HG03025 (cell line): ENCODE data around the gene PPP1R14C.
"Not testable (repeated sequence)": the region's sequence is repeated elsewhere in the genome, so short reads cannot be mapped to it uniquely, and the experiment has no call there.

Experiments used
- ATAC-seq: cut with Tn5 transposase; IDR thresholded peaks from one replicate; pipeline ENCODE4 v1.9.1; 2021; ENCODE audit warnings: mild to moderate bottlenecking, moderate library complexity; ENCODE audit not compliant: unreplicated experiment, low FRiP score

PPP1R14C gene

GRCh38 chr6:150187433-150187832 lies 44.6 kb downstream of the PPP1R14C start:
- ATAC-seq: not testable (repeated sequence)

GRCh38 chr6:150189122-150189521 lies 46.3 kb downstream of the PPP1R14C start:
- ATAC-seq: no peak

- ATAC-seq: no peak
These were observed 49.0 kb downstream of the PPP1R14C start for GRCh38 chr6:150191809-150192208.

GRCh38 chr6:150194195-150194594 lies 51.4 kb downstream of the PPP1R14C start:
- ATAC-seq: no peak

GRCh38 chr6:150195996-150196417 lies 53.2 kb downstream of the PPP1R14C start:
- no peak for ATAC-seq

- ATAC-seq: no peak
These were observed 54.3 kb downstream of the PPP1R14C start for GRCh38 chr6:150196942-150197745.

- no peak for ATAC-seq
These were observed 55.7 kb downstream of the PPP1R14C start for GRCh38 chr6:150198532-150198931.

- no peak for ATAC-seq
These were observed 56.4 kb downstream of the PPP1R14C start for GRCh38 chr6:150199241-150199640.

GRCh38 chr6:150200428-150201100 lies 57.7 kb downstream of the PPP1R14C start:
- ATAC-seq: no peak

GRCh38 chr6:150201285-150201684 lies 58.4 kb downstream of the PPP1R14C start:
- ATAC-seq: no peak

GRCh38 chr6:150201772-150202329 lies 59.0 kb downstream of the PPP1R14C start:
- no peak for ATAC-seq

- no peak for ATAC-seq
These were observed 59.6 kb downstream of the PPP1R14C start for GRCh38 chr6:150202404-150202803.

- no peak for ATAC-seq
These were observed 60.1 kb downstream of the PPP1R14C start for GRCh38 chr6:150202934-150203333.

GRCh38 chr6:150203378-150203777 lies 60.5 kb downstream of the PPP1R14C start:
- no peak for ATAC-seq

- no peak for ATAC-seq
These were observed 61.2 kb downstream of the PPP1R14C start for GRCh38 chr6:150203871-150204545.

GRCh38 chr6:150204705-150205472 lies 62.0 kb downstream of the PPP1R14C start:
- ATAC-seq: no peak

GRCh38 chr6:150207931-150208570 lies 65.2 kb downstream of the PPP1R14C start:
- ATAC-seq: no peak

- no peak for ATAC-seq
These were observed 65.9 kb downstream of the PPP1R14C start for GRCh38 chr6:150208611-150209352.

GRCh38 chr6:150209415-150209814 lies 66.6 kb downstream of the PPP1R14C start:
- no peak for ATAC-seq
